ENCODE results near the gene TOMT.
"Not testable (repeated sequence)": the region's sequence is repeated elsewhere in the genome, so short reads cannot be mapped to it uniquely, and the experiment has no call there.

Gene TOMT

GRCh38 chr11:72129381-72129780 lies 23.7 kb downstream of the TOMT start:
- DNase-seq, result no peak

- DNase-seq, result no peak
These were observed 26.9 kb downstream of the TOMT start for GRCh38 chr11:72132646-72133045.

- DNase-seq, result not testable (repeated sequence)
These were observed 29.7 kb downstream of the TOMT start, which contains the start of gene FOLR3 for GRCh38 chr11:72135473-72135872. TSS of gene FOLR3 (plus strand) at chr11:72135725. CDS start at chr11:72135953, 228 bp downstream.

DNA sequence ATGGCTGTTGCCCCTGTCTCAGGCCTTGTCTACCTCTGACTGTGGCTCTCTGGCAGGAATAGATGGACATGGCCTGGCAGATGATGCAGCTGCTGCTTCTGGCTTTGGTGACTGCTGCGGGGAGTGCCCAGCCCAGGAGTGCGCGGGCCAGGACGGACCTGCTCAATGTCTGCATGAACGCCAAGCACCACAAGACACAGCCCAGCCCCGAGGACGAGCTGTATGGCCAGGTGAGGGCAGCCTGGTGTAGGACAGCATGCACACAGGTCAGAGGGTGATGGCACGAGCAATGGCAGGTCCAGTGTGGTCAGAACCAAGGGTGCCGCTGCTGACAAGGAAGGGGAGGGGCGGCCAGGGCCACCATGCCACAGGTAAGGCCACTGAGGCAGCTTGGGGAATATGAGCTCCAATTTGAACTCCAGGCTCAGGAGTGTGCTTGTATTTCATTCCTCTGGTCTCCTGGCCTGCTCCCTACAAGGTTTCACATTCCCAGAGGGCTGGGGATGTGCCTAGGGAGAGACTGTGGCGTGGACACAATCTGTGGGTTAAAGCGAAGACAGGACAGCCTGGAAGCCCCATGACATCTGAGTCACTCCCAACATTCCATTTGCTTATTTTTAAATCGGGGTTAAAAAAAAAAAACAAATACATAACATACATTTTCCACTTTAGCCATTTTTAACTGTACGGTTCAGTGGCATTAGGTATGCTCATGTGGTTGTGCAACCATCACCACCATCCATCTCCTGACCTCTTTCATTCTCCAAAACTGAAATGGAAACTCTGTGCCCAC lies 30.4 kb downstream of the TOMT start:
- DNase-seq, result no peak

DNA sequence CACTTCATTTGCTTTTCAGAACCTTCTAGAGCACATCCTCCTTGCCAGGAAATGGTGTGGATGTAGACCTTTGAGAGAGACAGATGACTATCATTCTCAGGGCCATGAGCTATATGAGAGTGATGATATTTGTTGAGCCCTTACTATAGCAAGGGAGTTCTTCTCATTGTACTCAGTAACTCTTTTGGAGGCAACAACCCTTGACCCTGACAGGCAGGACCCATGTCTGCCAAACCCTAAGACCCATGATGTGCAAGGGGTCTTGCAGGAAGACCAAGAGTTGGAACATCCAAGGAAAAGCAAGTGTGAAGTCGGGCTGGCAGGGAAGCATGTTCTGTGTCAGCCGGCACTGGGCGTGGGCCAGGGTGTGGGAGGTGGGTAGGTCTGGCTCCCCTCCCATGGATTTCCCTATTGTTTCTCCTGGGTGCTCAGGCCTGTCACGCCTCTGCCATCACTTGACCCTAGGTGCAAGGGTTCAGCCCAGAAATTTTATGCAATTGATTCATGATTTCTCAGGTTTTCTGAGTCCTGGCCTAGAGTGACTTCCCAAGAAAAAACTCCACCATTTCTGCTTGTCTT lies 31.0 kb downstream of the TOMT start:
- no peak for DNase-seq

DNA sequence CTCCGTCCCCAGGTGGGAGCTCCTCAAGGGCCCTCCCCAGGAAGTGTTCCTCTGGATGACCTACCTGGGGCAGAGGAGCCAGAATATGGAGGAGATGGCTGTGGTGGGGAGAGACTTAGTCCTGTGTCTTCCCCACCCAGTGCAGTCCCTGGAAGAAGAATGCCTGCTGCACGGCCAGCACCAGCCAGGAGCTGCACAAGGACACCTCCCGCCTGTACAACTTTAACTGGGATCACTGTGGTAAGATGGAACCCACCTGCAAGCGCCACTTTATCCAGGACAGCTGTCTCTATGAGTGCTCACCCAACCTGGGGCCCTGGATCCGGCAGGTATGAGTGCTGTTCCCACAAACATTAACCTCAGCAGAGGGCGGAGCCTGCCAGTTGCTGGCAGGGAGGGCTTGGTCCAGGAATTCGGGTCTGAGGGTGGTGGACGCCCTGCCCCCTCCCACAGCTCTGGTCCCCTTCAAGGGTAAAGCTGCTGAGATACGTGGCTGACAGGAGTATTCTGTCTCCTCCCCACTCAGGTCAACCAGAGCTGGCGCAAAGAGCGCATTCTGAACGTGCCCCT lies 33.2 kb downstream of the TOMT start:
- DNase-seq, result no peak

GRCh38 chr11:72139500-72139899 lies 33.8 kb downstream of the TOMT start:
- no peak for DNase-seq

DNA sequence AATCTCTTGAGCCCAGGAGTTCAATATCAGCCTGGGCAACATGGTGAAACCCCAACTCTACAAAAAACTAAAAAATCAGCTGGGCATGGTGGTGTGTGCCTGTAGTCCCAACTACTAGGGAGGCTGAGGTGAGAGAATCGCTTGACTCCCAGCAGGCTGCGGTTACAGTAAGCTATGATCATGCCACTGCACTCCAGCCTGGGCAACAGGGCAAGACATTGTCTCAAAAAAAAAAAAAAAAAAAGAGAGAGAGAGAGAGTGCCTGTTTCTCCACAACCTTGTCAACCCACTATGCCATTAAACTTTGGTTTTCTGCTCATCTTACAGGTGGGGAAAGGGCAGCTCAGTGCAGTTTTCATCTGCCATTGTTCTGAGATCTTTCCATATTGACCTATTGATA lies 34.9 kb downstream of the TOMT start:
- DNase-seq, result no peak

DNA sequence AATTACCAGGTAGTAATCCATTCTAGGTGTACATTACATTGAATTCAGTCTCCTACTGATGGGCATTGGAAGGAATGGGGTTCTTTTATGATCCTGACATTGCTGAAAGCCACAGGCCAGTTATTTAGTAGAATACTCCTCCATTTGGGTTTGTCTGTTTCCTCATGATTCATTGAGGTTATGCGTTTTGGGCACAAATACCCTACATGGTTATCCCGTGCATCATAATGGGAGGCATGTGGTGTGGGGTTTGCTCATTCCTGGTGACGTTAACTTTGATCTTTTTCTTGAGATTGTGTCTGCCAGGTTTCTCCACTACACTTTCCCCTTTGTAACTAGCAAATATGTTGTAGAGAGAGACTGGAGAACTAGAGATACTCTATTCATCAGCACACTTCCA lies 35.3 kb downstream of the TOMT start:
- DNase-seq, result no peak

GRCh38 chr11:72142086-72142485 lies 36.4 kb downstream of the TOMT start:
- DNase-seq, result not testable (repeated sequence)

DNA sequence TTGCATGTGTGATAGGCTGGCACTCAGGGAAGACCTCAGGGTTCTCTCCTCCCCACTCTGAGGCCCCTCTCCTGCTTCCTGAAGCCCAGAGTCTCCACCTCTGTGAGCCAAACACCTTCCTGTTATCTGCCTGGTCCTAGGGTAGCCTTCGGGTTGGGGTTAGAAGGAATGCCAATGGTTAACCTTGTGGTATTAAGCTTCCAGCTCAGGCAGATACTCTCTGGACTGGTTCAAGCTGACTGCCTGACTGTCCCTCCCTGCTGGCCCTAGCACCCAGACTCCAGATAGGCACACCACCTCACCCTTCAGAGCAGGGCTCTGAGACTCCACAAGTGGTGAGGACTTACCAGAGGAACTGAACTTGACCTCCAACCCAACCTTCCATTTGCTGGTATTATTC lies 36.8 kb downstream of the TOMT start:
- not testable (repeated sequence) for DNase-seq

DNA sequence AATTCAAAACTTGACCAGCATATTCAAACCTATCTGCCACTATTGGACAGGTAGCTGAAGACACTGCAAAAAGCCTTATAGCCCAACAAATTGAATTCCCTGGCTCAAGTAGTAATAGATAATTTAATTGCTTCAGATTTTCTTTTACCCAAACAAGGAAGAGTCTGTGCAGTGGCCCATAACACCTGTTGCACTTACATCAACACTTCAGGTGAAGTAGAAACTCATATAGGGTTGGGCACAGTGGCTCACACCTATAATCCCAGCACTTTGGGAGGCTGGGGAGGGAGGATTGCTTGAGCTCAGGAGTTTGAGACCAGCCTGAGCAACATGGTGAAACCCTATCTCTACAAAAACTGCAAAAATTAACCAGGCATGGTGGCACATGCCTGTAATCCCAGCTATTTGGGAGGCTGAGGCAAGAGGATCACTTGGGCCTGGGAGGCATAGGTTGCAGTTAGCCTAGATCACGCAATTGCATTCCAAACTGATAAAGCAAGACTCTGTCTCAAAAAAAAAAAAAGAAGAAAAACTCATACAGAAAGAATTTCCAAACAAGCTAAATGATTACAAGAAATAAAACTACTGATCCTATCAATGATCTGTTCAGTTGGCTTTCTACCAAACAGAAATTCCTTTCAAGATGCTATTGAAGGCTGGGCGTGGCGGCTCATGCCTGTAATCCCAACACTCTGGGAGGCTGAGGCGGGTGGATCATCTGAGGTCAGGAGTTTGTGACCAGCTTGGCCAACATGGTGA lies 39.3 kb downstream of the TOMT start:
- DNase-seq, result no peak

DNA sequence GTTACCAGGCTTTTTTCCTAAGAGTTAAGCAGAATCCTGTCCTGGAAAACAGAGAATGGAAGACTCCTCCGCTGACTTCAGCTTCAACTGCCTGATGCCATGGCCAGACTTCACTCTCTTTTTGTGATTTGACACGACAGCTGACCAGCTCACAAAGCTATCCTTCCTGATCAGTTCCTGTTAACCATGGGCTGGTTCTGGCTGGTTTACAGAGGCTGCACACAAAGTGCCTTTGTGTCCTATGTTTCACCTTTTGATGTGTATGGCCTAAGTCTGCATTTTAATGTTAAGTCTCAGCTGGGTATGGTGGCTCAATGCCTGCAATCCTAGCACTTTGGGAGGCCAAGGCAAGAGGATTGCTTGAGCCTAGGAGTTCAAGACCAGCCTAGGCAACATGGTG lies 40.9 kb downstream of the TOMT start:
- DNase-seq, result no peak

- DNase-seq, result no peak
These were observed 45.2 kb downstream of the TOMT start for GRCh38 chr11:72150882-72151281.

- not testable (repeated sequence) for DNase-seq
These were observed 48.1 kb downstream of the TOMT start for GRCh38 chr11:72153874-72154273.

- DNase-seq, result no peak
These were observed 49.1 kb downstream of the TOMT start for GRCh38 chr11:72154816-72155215.

DNA sequence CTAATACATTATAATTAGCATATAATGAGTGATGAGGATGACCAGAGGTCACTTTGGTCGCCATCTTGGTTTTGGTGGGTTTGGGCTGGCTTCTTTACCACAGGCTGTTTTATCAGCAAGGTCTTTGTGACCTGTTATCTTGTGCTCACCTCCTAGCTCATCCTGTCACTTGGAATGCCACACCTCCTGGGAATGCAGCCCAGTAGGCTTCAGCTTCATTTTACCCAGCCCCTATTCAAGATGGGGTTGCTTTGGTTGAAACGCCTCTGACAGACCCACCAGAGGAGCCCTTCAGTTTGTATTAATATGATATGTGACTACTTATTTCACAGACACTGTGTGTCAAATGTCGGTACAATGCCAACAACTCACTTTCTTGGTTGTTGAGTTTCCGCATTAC lies 50.0 kb downstream of the TOMT start:
- no peak for DNase-seq

- no peak for DNase-seq
These were observed 51.4 kb downstream of the TOMT start for GRCh38 chr11:72157131-72157530.

Data from NCI-H2081 treated with DMSO at 0.1 percent for 48 hours (cell line).